ENCODE measurements around the gene PLCH2.
A peak's percentile ranks its signal among the peaks of the same experiment; 100 is the strongest.

PLCH2 gene

GRCh38 chr1:2515763-2516080 is 39.6 kb downstream of the PLCH2 start:
- no peak for DNase-seq (ENCODE audit: low read depth)

DNA sequence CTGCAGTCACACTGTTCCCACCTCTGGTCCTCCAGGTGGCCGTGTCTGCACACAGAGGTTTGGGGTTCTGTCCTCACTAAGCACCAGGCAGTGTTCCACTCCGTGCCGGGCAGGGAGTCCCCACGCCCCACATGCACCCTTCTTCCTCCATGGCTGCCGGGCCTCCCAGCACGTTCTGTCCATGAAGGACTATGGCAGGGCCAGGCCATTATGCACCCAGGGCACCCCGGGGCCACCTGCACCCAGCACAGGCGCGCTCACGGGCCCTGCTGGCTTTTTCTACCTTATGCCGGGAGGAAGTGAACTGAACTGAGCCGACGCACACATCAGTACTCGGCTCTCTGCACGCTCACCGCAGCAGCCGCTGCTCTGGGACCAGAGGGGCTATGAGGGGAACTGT is 40.0 kb downstream of the PLCH2 start:
- no peak for DNase-seq (ENCODE audit: low read depth)

GRCh38 chr1:2516946-2517345 is 40.9 kb downstream of the PLCH2 start:
- DNase-seq (ENCODE audit: low read depth) = no peak

GRCh38 chr1:2517966-2518365 is 41.9 kb downstream of the PLCH2 start:
- DNase-seq (ENCODE audit: low read depth) = no peak

DNA sequence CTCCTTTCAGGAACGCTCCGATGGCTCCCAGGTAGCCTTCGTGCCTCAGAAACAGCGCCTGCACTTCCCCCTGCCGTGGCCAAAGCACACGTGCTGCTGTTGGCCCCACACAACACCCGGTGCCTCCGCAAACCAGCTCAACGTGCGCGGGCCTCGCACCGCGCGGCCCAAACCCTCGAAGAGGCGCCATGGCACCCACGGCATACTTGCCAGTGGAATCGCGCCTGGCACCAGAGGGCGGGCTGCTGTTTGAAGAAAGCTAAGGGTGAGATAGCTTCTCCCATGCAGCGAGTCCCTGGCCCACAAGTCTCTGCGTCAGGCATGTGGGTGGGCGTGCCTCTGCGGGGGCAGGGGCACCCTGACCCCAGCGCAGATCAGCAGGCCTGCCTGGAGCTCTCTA is 42.4 kb downstream of the PLCH2 start:
- no peak for DNase-seq (ENCODE audit: low read depth)

GRCh38 chr1:2519029-2519685 is 43.1 kb downstream of the PLCH2 start:
- DNase-seq (ENCODE audit: low read depth) = no peak

DNA sequence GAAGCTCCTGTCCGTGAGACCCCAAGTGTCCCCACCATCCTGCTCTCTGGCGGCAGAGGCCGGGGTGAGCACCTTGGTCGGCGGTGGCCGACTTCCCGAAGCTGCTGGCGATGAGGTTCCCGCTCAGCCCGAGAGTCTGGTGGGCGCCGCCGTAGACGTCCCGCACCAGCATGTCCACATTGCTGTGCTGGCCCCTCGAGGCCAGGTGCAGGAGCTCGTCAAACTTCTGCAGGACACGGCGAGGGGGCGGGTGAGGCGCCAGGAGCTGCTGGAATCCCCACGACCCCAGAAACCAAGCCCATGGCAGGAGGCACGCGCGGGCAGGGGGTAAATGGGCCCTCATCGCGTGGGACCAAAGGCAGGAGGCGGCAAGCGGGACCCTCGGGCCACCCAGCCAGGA is 43.6 kb downstream of the PLCH2 start:
- no peak for DNase-seq (ENCODE audit: low read depth)

- DNase-seq (ENCODE audit: low read depth) = no peak
Observed at GRCh38 chr1:2520206-2520605, 44.1 kb downstream of the PLCH2 start.

GRCh38 chr1:2520806-2521205 is 44.7 kb downstream of the PLCH2 start:
- DNase-seq (ENCODE audit: low read depth) = no peak

DNA sequence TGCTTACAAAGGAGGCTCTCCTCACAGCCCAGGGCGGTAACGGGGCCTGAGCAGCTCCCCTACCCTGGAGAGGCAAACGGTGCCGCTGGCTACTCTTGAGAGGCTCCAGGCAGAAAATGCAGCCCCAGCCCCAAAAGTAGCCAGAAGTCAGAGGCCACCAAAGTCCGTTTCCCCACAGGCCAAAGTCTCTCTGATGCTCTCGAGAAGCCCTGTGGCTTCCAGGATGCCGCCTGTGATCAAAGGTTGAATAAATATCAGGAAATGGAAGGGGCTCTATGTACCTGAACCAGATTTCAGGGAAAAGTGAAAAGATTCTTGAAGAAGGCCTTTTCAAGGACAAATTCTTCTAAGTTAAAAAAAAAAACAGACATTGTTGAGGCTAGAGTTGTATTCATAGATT is 46.1 kb downstream of the PLCH2 start:
- no peak for DNase-seq (ENCODE audit: low read depth)

DNA sequence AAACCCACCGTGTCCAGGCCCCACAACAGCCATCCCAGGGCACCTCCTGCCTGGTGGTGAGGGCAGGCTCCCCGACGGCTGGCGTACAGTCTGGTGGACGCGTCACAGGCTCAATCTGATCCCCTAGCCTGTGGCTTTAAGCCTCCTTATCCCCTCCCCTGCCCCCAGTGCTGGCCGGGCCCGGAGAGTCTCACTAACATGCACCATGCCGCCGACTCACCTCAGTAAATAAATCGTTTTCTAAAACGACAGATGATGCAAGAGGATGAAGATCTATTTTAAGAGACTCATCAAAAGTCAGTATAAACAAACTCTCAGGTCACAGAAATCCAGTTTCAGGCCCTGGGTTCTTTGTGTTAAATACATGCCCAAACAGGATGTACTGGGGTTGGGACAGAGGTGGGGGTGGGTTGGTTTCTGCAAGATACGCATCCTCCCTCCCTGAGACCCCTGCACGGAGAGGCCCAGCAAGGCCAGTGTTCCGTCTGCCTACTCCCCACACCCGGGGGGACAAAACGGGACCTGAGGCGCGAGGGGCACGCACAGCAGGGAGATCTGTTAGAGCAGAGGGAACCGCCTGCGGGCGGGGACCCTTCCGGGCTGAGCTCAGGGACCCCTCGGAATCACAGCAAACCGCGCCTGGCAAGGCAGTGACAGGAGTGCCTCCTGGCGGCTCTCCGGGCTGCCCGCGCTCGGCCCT is 47.3 kb downstream of the PLCH2 start:
- DNase-seq (ENCODE audit: low read depth) = peak; percentile 15

DNA sequence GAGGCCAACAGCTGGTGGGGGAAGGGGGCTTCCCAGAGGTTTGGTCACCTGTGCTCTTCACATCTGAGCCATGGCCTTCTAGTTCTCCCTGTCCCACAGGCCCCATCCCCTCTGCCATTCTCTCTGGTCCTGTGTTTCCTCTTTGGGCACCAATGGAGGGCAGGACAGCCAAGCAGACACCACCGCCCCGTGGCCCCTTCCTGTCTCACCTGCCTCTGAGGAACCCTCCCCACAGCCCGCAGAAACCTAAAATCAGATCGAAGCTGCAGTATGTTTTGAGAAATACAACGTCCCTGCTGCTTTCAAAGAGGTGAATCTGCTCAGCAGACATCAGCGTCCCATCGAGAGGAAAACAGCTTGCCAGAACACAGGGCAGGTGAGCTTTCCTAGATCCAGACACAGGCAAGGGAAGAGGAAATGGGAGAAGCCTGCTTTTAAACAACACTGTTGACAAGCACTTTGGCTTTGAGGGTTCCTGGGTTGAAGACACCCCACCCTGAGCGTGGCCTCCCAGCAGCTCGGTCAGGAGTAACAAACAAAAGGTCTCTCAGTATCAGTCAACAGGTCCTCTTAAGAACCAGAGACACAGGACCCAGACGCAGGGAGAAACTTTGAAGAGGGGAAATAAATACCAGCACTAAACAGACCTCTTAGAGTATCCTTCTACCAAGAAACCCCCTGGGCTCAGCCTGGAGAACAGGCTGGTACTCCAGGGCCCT is 48.0 kb downstream of the PLCH2 start:
- DNase-seq (ENCODE audit: low read depth) = no peak

DNA sequence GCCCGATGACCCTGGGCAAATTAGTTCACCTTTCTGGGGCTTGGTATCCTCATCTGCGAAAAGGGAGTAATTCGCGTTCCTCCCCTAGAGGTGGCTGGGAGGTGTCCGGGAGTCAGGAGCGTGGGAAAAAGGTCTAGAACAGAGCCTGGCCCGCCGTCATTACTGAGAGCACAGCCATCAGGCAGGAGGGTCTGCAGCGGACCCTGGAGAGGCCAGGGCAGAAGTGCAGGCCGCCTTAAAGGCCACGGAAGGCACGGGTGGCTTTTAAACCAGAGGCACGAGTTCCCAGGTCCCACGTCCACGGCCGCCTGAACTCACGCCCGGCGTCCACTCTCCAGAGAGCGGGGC is 49.5 kb downstream of the PLCH2 start:
- no peak for DNase-seq (ENCODE audit: low read depth)

- DNase-seq (ENCODE audit: low read depth) = peak; percentile 92
Observed at GRCh38 chr1:2525920-2526823, 50.1 kb downstream of the PLCH2 start, which contains the start of gene PANK4. TSS of gene PANK4 (minus strand) at chr1:2526596. CDS start at chr1:2526587, 9 bp downstream.

DNA sequence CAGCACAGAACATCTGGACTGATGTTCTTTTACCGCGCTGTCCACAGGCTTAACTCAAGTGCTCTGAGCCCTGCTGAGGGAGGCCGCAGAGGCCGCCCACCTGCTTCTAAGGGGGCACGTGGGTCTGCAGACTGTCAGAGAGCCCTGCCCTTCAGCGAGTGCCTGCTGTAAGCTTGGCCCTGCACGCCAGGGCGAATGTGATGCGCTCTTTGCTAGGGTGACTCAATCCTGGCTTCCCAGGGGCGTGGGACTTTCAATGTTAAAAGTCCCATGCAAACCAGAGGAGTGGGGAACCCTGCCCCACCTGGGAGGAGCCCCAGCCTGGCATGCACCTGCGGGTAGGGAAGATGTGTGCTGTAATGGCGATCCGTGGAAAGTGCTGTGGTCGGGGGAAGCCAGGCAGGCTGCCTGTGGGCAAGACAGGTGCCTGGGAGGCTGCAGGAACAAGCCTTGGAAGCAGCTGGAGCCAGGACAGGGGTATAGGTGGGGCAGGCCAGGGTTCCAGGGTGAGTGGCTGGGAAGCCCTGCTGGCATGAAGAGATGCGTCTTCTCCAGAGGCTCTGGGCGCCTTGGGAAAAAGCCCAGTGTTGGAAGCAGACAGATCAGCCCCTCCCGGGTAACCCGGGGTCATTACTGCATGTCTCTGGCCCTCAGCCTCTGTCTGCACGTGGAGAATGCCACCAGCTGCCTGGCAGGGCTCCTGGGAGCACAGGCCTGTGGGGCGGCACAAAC is 50.9 kb downstream of the PLCH2 start:
- peak; percentile 31 for DNase-seq (ENCODE audit: low read depth)

GRCh38 chr1:2527556-2527860 is 51.4 kb downstream of the PLCH2 start:
- DNase-seq (ENCODE audit: low read depth) = no peak

- no peak for DNase-seq (ENCODE audit: low read depth)
Observed at GRCh38 chr1:2528016-2528415, 51.9 kb downstream of the PLCH2 start.

DNA sequence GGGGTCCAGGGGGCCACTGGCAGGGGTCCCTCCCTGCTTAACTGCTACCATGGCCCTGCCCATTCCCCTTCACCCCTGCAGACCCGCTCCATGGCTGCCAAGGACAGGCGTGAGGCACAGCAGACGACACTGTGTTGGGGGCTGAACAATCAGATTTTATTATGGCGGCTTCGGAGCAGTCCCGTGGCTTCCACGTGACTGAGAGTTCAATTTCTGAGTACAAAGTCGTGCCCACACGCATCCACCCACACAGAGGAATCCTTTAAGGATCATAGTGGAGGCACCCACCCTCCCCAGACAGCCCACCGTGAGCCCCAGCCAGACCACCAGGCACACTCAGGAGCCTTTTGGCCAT is 52.5 kb downstream of the PLCH2 start:
- no peak for DNase-seq (ENCODE audit: low read depth)

GRCh38 chr1:2528966-2529783 is 53.1 kb downstream of the PLCH2 start:
- no peak for DNase-seq (ENCODE audit: low read depth)

DNA sequence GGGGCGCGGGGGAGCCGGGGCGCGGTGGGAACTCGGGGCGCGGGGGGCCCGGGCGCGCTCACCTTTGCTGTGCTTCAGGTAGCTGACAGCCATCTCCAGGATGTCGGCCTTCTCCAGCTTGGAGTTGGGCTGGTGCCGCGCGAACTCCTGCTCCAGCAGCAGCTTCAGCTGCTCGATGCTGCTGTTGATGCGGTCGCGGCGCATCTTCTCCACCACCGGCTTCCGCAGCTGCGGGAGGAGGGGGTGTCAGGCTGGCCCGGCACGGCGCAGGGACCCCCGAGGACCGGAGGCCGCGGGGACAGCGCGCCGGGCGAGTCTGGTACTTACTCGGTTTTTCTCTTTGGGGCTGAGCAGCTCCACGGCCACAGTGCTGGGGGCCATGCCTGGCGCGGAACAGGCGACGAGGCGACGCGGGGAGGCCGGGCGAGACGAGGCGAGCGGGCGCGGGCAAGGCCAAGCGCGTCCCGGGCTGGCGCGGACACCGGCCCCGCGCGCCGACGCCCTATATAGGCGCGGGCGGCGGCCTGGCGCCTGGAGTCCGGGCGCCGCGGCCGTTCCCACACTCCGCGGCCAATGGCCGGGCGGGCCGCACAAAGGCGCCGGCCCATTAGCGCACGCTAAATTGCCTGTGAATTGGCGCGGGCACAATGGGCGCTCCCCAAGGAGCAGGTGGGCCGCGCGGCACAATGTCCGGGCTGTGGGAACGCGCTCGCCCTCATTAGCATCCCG is 53.9 kb downstream of the PLCH2 start, which contains the start of gene HES5:
TSS of gene HES5 (minus strand) at position 480 of the 729 bp plus-strand sequence. CDS start at position 381, 99 bp downstream.
- no peak for DNase-seq (ENCODE audit: low read depth)

Measured in fibroblast of gingiva (primary cell).